Karpas-422 (cell line): ENCODE data around the gene NEU1. TPM values are rescaled to one million over a fixed set of nuclear protein-coding genes. Genes with fewer than 3 reads are reported as not detected.

Experiments used
- small RNA-seq: library from RNA; depleted of rRNA; stranded (forward); fragments of <200 nt; gene quantifications from one replicate; pipeline ENCODE3, GENCODE V24; 2014
- total RNA-seq: library from RNA; depleted of rRNA; stranded (reverse); fragments of >200 nt; shearing (Covaris generic); gene quantifications from 2 replicates; pipeline ENCODE4 v1.2.3, GENCODE V29; 2014; ENCODE audit warnings: low replicate concordance; rRNA removed

Gene NEU1
- total RNA-seq, 1 experiment from 2014 or later: 23.7 TPM

Small RNA genes within 50 kb of the gene (small RNA-seq; reads per million reads assigned to genes)
- gene SNORD48 (649 reads per million, percentile 100 among the genes with 10 or more reads in this experiment), gene SNORD52 (not detected)

Other genes starting within 250 kb of the NEU1 start
- 0.76 TPM in 1 of 2 replicates, not detected in the other for gene AIF1, start 247.6 kb downstream of the NEU1 start, total RNA-seq
- 123 and 147 TPM in 2 replicates for gene PRRC2A, start 242.1 kb downstream of the NEU1 start, total RNA-seq
- 145 and 229 TPM in 2 replicates for gene BAG6, start 210.2 kb downstream of the NEU1 start, total RNA-seq
- gene APOM, start 206.9 kb downstream of the NEU1 start, total RNA-seq: 6.7 and 7.6 TPM in 2 replicates
- 13.8 and 35.6 TPM in 2 replicates for gene C6orf47, start 202.0 kb downstream of the NEU1 start, total RNA-seq
- gene GPANK1, start 197.8 kb downstream of the NEU1 start, total RNA-seq: 18.6 and 26.2 TPM in 2 replicates
- 178 and 212 TPM in 2 replicates for gene CSNK2B, start 196.7 kb downstream of the NEU1 start, total RNA-seq
- 3.4 and 7.3 TPM in 2 replicates for gene LY6G5B, start 192.8 kb downstream of the NEU1 start, total RNA-seq
- gene LY6G5C, start 181.8 kb downstream of the NEU1 start, total RNA-seq: 0.51 TPM in 1 of 2 replicates, not detected in the other
- gene ABHD16A, start 159.5 kb downstream of the NEU1 start, total RNA-seq: 55.6 and 92.1 TPM in 2 replicates
- not detected in 2 replicates for gene LY6G6F, start 156.0 kb downstream of the NEU1 start, total RNA-seq
- gene LY6G6D, start 147.5 kb downstream of the NEU1 start, total RNA-seq: not detected in 2 replicates
- not detected in 2 replicates for gene LY6G6C, start 141.1 kb downstream of the NEU1 start, total RNA-seq
- not detected in 2 replicates for gene MPIG6B, start 139.4 kb downstream of the NEU1 start, total RNA-seq
- 13.3 and 24.0 TPM in 2 replicates for gene DDAH2, start 133.5 kb downstream of the NEU1 start, total RNA-seq
- gene CLIC1, start 126.3 kb downstream of the NEU1 start, total RNA-seq: 385 and 405 TPM in 2 replicates
- 30.5 and 58.4 TPM in 2 replicates for gene MSH5, start 122.8 kb downstream of the NEU1 start, total RNA-seq
- gene SAPCD1, start 100.2 kb downstream of the NEU1 start, total RNA-seq: 1.8 and 14.0 TPM in 2 replicates
- 0.29 and 0.34 TPM in 2 replicates for gene VWA7, start 85.5 kb downstream of the NEU1 start, total RNA-seq
- 38.0 and 43.0 TPM in 2 replicates for gene VARS1, start 67.1 kb downstream of the NEU1 start, total RNA-seq
- gene LSM2, start 55.9 kb downstream of the NEU1 start, total RNA-seq: 44.9 and 57.4 TPM in 2 replicates
- gene HSPA1L, start 47.5 kb downstream of the NEU1 start, total RNA-seq: 0.72 TPM in 1 of 2 replicates, not detected in the other
- gene HSPA1A, start 47.3 kb downstream of the NEU1 start, total RNA-seq: 0.32 TPM in 1 of 2 replicates, not detected in the other
- 78.6 and 143 TPM in 2 replicates for gene HSPA1B, start 35.1 kb downstream of the NEU1 start, total RNA-seq
- gene SLC44A4, start 16.2 kb upstream of the NEU1 start, total RNA-seq: not detected in 2 replicates
- 40.0 and 79.0 TPM in 2 replicates for gene EHMT2, start 34.9 kb upstream of the NEU1 start, total RNA-seq
- gene ZBTB12, start 39.3 kb upstream of the NEU1 start, total RNA-seq: 13.3 and 26.3 TPM in 2 replicates
- not detected in 2 replicates for gene C2, start 64.9 kb upstream of the NEU1 start, total RNA-seq
- 0.22 TPM in 1 of 2 replicates, not detected in the other for gene CFB, start 83.3 kb upstream of the NEU1 start, total RNA-seq
- gene NELFE, start 96.2 kb upstream of the NEU1 start, total RNA-seq: 56.3 and 146 TPM in 2 replicates
- gene SKIC2, start 96.4 kb upstream of the NEU1 start, total RNA-seq: 43.7 and 60.0 TPM in 2 replicates
- 20.8 and 25.0 TPM in 2 replicates for gene DXO, start 109.3 kb upstream of the NEU1 start, total RNA-seq
- 2.9 and 3.8 TPM in 2 replicates for gene C4A, start 119.2 kb upstream of the NEU1 start, total RNA-seq
- gene C4B, start 152.0 kb upstream of the NEU1 start, total RNA-seq: 1.9 and 6.6 TPM in 2 replicates
- not detected in 2 replicates for gene CYP21A2, start 175.6 kb upstream of the NEU1 start, total RNA-seq
- 0.22 and 2.1 TPM in 2 replicates for gene TNXB, start 246.5 kb upstream of the NEU1 start, total RNA-seq